T-helper 17 cell (primary cell): Measurements from ENCODE around the gene RCCD1. TPM values are rescaled to one million over a fixed set of nuclear protein-coding genes. Genes with fewer than 3 reads are reported as not detected.

Source experiments
- ATAC-seq: fragments of 150-1000 bp; cut with Tn5 transposase; 2 replicates; pipeline ENCODE4 v1.10.0; 2021; ENCODE audit warnings: mild to moderate bottlenecking, moderate library complexity
- DNase-seq, 3 donors: peaks; one replicate each; pipeline versions ENCODE4 v3.0.0 to v3.0.0-alpha.2; 2020 to 2021
- H3K9me3 ChIP-seq: one replicate; pipeline ENCODE4 v1.7.0; 2013; ENCODE audit warnings: low read length, mild to moderate bottlenecking; ENCODE audit not compliant: control insufficient read depth, poor library complexity, severe bottlenecking
- H3K27ac Mint-ChIP-seq: one replicate; pipeline ENCODE4 v1.8.0; 2022; ENCODE audit warnings: mild to moderate bottlenecking, moderate library complexity, mixed read lengths
- H3K27me3 Mint-ChIP-seq: one replicate; pipeline ENCODE4 v1.8.0; 2022; ENCODE audit warnings: mixed read lengths
- H3K36me3 Mint-ChIP-seq: one replicate; pipeline ENCODE4 v1.8.0; 2022; ENCODE audit warnings: low read depth, mixed read lengths
- H3K4me1 Mint-ChIP-seq: one replicate; pipeline ENCODE4 v1.8.0; 2022; ENCODE audit warnings: mild to moderate bottlenecking, mixed read lengths
- H3K4me3 Mint-ChIP-seq: one replicate; pipeline ENCODE4 v1.8.0; 2022; ENCODE audit warnings: mild to moderate bottlenecking, moderate library complexity, mixed read lengths
- total RNA-seq, 4 donors: library from RNA in 2 of 4; stranded (reverse) in 2 of 4; gene quantifications; one replicate each; pipeline ENCODE4 v1.2.3 and lab custom pipeline; 2022 to 2026

RCCD1 gene
- total RNA-seq, 2 donors from 2014 or later: 3.7 to 5.3 TPM

- no peaks in the 10 kb centered on the region for H3K27me3 Mint-ChIP-seq
- no peak for DNase-seq
- H3K36me3 Mint-ChIP-seq: no peaks in the 10 kb centered on the region
- H3K9me3 ChIP-seq: no peaks in the 10 kb centered on the region
- no peak for ATAC-seq
- H3K4me1 Mint-ChIP-seq: peaks cover 3% of the 10 kb centered on the region
- no peak overlapping the region for H3K4me3 Mint-ChIP-seq
- no peak overlapping the region for H3K27ac Mint-ChIP-seq
Measured at GRCh38 chr15:90942354-90943120, 12.1 kb upstream of the RCCD1 start.

GRCh38 chr15:90945091-90945490 is 9.6 kb upstream of the RCCD1 start:
- no peaks in the 10 kb centered on the region for H3K27me3 Mint-ChIP-seq
- no peak overlapping the region for H3K27ac Mint-ChIP-seq
- ATAC-seq (no peak), DNase-seq (no peak)
- H3K4me1 Mint-ChIP-seq: peaks cover 3% of the 10 kb centered on the region
- no peaks in the 10 kb centered on the region for H3K9me3 ChIP-seq
- no peaks in the 10 kb centered on the region for H3K36me3 Mint-ChIP-seq
- no peak overlapping the region for H3K4me3 Mint-ChIP-seq

- H3K4me1 Mint-ChIP-seq: no peaks in the 10 kb centered on the region
- no peak overlapping the region for H3K4me3 Mint-ChIP-seq
- H3K27ac Mint-ChIP-seq: no peak overlapping the region
- no peaks in the 10 kb centered on the region for H3K27me3 Mint-ChIP-seq
- ATAC-seq: no peak
- no peak for DNase-seq
- no peaks in the 10 kb centered on the region for H3K9me3 ChIP-seq
- H3K36me3 Mint-ChIP-seq: no peaks in the 10 kb centered on the region
Measured at GRCh38 chr15:90946538-90946937, 8.1 kb upstream of the RCCD1 start.

- DNase-seq (no peak), ATAC-seq (no peak)
- H3K36me3 Mint-ChIP-seq: no peaks in the 10 kb centered on the region
- no peaks in the 10 kb centered on the region for H3K27me3 Mint-ChIP-seq
- H3K4me1 Mint-ChIP-seq: no peaks in the 10 kb centered on the region
- H3K4me3 Mint-ChIP-seq: no peak overlapping the region
- H3K9me3 ChIP-seq: no peaks in the 10 kb centered on the region
- no peak overlapping the region for H3K27ac Mint-ChIP-seq
Measured at GRCh38 chr15:90946941-90947576, 7.6 kb upstream of the RCCD1 start.

GRCh38 chr15:90947577-90948357 is 6.9 kb upstream of the RCCD1 start:
- H3K9me3 ChIP-seq: no peaks in the 10 kb centered on the region
- Mint-ChIP-seq H3K36me3 (no peaks in the 10 kb centered on the region), H3K4me1 (no peaks in the 10 kb centered on the region), H3K27ac (no peak overlapping the region), H3K27me3 (no peaks in the 10 kb centered on the region), H3K4me3 (no peak overlapping the region)
- ATAC-seq (no peak), DNase-seq (no peak)

- DNase-seq (no peak), ATAC-seq (no peak)
- H3K9me3 ChIP-seq: no peaks in the 10 kb centered on the region
- H3K4me3 Mint-ChIP-seq: no peak overlapping the region
- H3K27ac Mint-ChIP-seq: no peak overlapping the region
- H3K27me3 Mint-ChIP-seq: no peaks in the 10 kb centered on the region
- H3K4me1 Mint-ChIP-seq: no peaks in the 10 kb centered on the region
- no peaks in the 10 kb centered on the region for H3K36me3 Mint-ChIP-seq
Measured at GRCh38 chr15:90948506-90948905, 6.2 kb upstream of the RCCD1 start.

GRCh38 chr15:90949979-90950675 is 4.6 kb upstream of the RCCD1 start:
- Mint-ChIP-seq H3K36me3 (no peaks in the 10 kb centered on the region), H3K27me3 (no peaks in the 10 kb centered on the region), H3K4me3 (no peak overlapping the region), H3K4me1 (peaks cover 2% of the 10 kb centered on the region), H3K27ac (no peak overlapping the region)
- DNase-seq (no peak), ATAC-seq (no peak)
- no peaks in the 10 kb centered on the region for H3K9me3 ChIP-seq

GRCh38 chr15:90950676-90951075 is 4.0 kb upstream of the RCCD1 start:
- no peaks in the 10 kb centered on the region for H3K9me3 ChIP-seq
- no peaks in the 10 kb centered on the region for H3K27me3 Mint-ChIP-seq
- H3K27ac Mint-ChIP-seq: no peak overlapping the region
- peaks cover 2% of the 10 kb centered on the region for H3K4me1 Mint-ChIP-seq
- DNase-seq: no peak
- H3K36me3 Mint-ChIP-seq: no peaks in the 10 kb centered on the region
- ATAC-seq: no peak
- no peak overlapping the region for H3K4me3 Mint-ChIP-seq

- DNase-seq (no peak), ATAC-seq (no peak)
- peaks cover 9% of the 10 kb centered on the region for H3K4me1 Mint-ChIP-seq
- H3K36me3 Mint-ChIP-seq: no peaks in the 10 kb centered on the region
- H3K27me3 Mint-ChIP-seq: no peaks in the 10 kb centered on the region
- H3K27ac Mint-ChIP-seq: peak overlapping the region; percentile 61
- H3K4me3 Mint-ChIP-seq: no peak overlapping the region
- no peaks in the 10 kb centered on the region for H3K9me3 ChIP-seq
Measured at GRCh38 chr15:90952901-90953677, 1.6 kb upstream of the RCCD1 start.

GRCh38 chr15:90953947-90954711 is 555 bp upstream of the RCCD1 start:
- peaks cover 9% of the 10 kb centered on the region for H3K4me1 Mint-ChIP-seq
- H3K9me3 ChIP-seq: no peaks in the 10 kb centered on the region
- no peaks in the 10 kb centered on the region for H3K36me3 Mint-ChIP-seq
- H3K27me3 Mint-ChIP-seq: no peaks in the 10 kb centered on the region
- DNase-seq: no peak
- H3K27ac Mint-ChIP-seq: peak overlapping the region; percentile 87
- ATAC-seq: no peak
- H3K4me3 Mint-ChIP-seq: peak overlapping the region; percentile 87

GRCh38 chr15:90955624-90956273 is 1.1 kb downstream of the RCCD1 start:
- H3K4me3 Mint-ChIP-seq: peak overlapping the region; percentile 87
- H3K36me3 Mint-ChIP-seq: no peaks in the 10 kb centered on the region
- no peak for DNase-seq
- no peak for ATAC-seq
- peaks cover 11% of the 10 kb centered on the region for H3K4me1 Mint-ChIP-seq
- H3K27ac Mint-ChIP-seq: peak overlapping the region; percentile 87
- no peaks in the 10 kb centered on the region for H3K9me3 ChIP-seq
- no peaks in the 10 kb centered on the region for H3K27me3 Mint-ChIP-seq
